HUES6 (cell line): ENCODE data around the gene GOT2.
A peak's percentile ranks its signal among the peaks of the same experiment; 100 is the strongest.
"Not testable (repeated sequence)": the region's sequence is repeated elsewhere in the genome, so short reads cannot be mapped to it uniquely, and the experiment has no call there.

Experiments used
- H3K27ac ChIP-seq: 2 replicates; pipeline ENCODE4 v1.7.0; 2013; ENCODE audit warnings: low read depth, mild to moderate bottlenecking, low read length, inconsistent platforms
- H3K27me3 ChIP-seq: 2 replicates; pipeline ENCODE4 v1.6.1; 2013; ENCODE audit warnings: low read length; ENCODE audit not compliant: control insufficient read depth, insufficient read depth
- H3K36me3 ChIP-seq: 2 replicates; pipeline ENCODE4 v1.6.1; 2013; ENCODE audit warnings: low read length; ENCODE audit not compliant: control insufficient read depth, insufficient read depth
- H3K4me1 ChIP-seq: 2 replicates; pipeline ENCODE4 v1.6.1; 2013; ENCODE audit warnings: low read length; ENCODE audit not compliant: control insufficient read depth, insufficient read depth
- H3K4me3 ChIP-seq: 2 replicates; pipeline ENCODE4 v1.5.1; 2013; ENCODE audit warnings: low read depth, low read length
- H3K9ac ChIP-seq: one replicate; pipeline ENCODE4 v1.6.1; 2013; ENCODE audit warnings: mild to moderate bottlenecking, low read length
- H3K9me3 ChIP-seq: 2 replicates; pipeline ENCODE4 v1.6.1; 2013; ENCODE audit warnings: low read depth, low read length; ENCODE audit not compliant: control insufficient read depth, insufficient read depth

Gene GOT2

DNA sequence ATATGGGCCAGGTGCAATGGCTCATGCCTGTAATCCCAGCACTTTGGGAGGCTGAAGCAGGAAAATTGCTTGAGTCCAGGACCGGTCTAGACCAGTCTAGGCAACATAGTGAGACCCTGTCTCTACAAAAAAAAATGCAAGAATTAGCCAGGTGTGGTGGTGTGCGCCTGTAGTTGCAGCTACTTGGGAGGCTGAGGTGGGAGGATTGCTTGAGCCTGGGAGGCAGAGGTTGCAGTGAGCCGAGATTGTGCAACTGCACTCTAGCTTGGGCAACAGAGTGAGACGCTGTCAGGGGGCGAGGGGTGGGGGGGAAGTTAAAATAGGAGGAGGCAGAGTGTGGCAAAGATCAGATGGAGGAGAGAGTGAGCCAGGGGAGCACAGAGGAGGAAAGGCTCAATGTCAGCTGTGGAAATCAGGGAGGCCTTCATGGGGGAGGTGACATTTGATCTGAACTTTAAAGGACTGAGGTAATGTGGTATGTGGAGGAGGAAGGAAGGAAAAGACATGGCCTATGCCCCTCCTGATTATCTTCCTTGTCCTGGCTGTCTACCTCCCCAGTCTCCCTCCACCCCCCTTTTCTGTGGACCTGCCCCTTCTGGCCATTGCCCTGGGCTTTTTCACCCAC, 4.7 kb upstream of the GOT2 start:
- Histone ChIP-seq H3K36me3 (no peaks in the 10 kb centered on the region), H3K4me1 (no peaks in the 10 kb centered on the region), H3K27me3 (no peaks in the 10 kb centered on the region), H3K27ac (no peak overlapping the region), H3K9me3 (no peaks in the 10 kb centered on the region), H3K4me3 (no peak overlapping the region), H3K9ac (no peak overlapping the region)

GRCh38 chr16:58736341-58736740, 2.2 kb upstream of the GOT2 start:
- H3K4me1 ChIP-seq, H3K36me3 ChIP-seq, H3K9ac ChIP-seq, H3K27me3 ChIP-seq, H3K27ac ChIP-seq, H3K4me3 ChIP-seq, H3K9me3 ChIP-seq: not testable (repeated sequence)

DNA sequence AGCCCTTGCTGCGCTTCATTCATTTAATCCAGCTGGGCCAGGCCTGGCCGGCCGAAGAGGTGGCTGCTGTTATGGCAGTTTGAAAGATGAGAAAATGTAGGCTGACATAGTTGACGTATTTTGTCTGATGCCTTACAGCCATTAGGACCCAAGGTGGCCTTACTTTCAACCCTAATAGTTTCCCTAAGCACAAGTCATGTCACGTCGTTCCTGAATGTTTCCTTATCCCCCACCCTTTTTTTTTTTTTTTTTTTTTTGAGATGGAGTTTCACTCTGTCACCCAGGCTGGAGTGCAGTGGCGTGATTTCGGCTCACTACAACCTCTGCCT, 307 bp upstream of the GOT2 start:
- Histone ChIP-seq H3K27me3 (no peaks in the 10 kb centered on the region), H3K9ac (no peak overlapping the region), H3K4me3 (peak overlapping the region; percentile 88), H3K36me3 (peaks cover 9% of the 10 kb centered on the region), H3K4me1 (peaks cover 9% of the 10 kb centered on the region), H3K27ac (no peak overlapping the region), H3K9me3 (no peaks in the 10 kb centered on the region)

DNA sequence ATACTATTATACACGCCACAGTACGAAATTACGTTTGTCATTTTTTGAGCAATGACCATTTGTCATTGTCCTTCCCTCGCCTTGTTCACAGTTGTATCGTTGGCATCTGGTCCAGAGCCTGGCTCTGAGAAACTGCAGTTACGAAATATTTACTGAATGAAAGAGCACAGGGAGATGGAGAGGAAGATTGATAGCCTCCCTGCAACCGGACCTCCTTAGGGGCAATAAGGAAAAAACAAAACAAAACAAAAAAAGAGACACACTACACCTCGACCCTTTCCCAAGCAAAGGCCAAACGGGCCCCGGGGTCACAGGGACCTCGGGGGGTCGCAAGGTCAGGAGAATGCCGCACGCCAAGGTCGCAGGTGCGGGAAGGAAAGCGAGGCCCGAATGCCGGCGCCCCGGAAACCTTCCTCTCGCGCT, 857 bp downstream of the GOT2 start:
- Histone ChIP-seq H3K4me1 (peaks cover 9% of the 10 kb centered on the region), H3K27ac (peak overlapping the region; percentile 43)

DNA sequence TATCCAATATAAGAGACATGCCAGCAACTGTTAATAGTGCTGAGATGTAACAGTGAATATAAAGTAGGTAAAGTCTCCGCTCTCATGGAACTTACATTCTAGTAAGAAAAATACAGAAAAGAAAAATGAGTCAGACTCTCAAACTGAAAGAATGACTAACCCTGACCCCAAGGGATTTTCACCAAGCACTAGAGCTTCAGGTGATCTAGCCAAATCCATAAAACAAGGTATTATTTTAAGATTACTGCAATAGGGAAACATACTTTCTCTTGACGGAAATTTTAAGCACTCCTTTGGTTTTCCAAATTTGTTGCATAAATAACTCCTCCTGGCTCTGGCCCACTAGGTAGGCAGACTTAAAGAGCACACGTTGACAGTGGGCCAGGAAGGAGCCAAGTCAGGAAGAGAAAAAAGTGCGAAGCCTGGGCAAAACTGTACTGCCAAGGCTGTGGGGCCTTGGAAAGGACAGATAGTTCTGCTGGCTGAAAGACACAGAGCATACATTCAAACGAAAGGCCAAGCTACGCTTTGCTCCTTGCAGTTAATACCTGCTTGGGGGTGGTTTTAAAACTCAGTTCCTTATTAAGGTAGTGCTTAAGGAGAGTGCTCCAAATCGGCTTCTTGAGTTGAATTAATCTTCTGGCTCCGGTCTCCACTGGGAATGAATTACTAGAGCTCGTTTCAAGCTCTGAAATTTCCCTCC, 1.4 kb downstream of the GOT2 start:
- Histone ChIP-seq H3K27ac (no peak overlapping the region), H3K36me3 (peaks cover 9% of the 10 kb centered on the region), H3K9me3 (no peaks in the 10 kb centered on the region)

More for the DNA sequence above, 857 bp downstream of the GOT2 start:
- Histone ChIP-seq H3K27me3 (no peaks in the 10 kb centered on the region), H3K4me3 (peak overlapping the region; percentile 88), H3K36me3 (peaks cover 9% of the 10 kb centered on the region), H3K9me3 (no peaks in the 10 kb centered on the region), H3K9ac (peak overlapping the region; percentile 81)

DNA sequence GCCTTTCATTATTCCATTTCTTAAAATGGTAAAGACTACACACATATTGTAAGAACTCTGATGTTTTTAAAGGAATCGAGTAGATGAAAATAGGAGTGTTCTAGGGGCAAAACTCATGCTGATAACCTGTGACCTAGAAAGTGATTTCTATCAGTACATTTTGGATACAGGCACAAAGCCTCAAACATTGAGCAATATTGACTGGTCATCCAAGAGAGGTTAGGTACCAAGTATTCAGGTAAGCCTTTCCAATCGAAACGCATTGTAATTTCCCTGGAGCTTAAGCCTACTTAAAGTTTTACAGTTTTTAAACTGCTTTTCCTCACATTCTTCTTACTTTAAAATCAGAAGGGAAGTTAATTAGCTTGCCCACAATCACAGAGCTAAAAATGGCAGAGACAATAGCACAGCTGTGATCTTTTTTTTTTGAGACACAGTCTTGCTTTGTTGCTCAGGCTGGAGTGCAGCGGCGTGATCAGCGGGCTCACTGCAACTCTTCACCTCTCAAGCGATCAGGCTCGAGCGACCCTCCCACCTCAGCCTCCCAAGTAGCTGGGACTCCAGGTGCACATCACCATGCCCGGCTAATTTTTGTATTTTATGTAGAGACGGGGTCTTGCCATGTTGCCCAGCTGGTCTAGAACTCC, 3.3 kb downstream of the GOT2 start:
- no peak overlapping the region for H3K27ac ChIP-seq
- peaks cover 9% of the 10 kb centered on the region for H3K36me3 ChIP-seq
- no peaks in the 10 kb centered on the region for H3K27me3 ChIP-seq
- H3K4me3 ChIP-seq = no peak overlapping the region
- no peaks in the 10 kb centered on the region for H3K9me3 ChIP-seq
- peaks cover 9% of the 10 kb centered on the region for H3K4me1 ChIP-seq
- H3K9ac ChIP-seq = no peak overlapping the region

More for the DNA sequence above, 1.4 kb downstream of the GOT2 start:
- H3K4me1 ChIP-seq = peaks cover 9% of the 10 kb centered on the region
- peak overlapping the region; percentile 81 for H3K9ac ChIP-seq
- peak overlapping the region; percentile 88 for H3K4me3 ChIP-seq
- H3K27me3 ChIP-seq = no peaks in the 10 kb centered on the region

- Histone ChIP-seq H3K27me3 (no peaks in the 10 kb centered on the region), H3K27ac (no peak overlapping the region), H3K4me3 (no peak overlapping the region), H3K9ac (no peak overlapping the region), H3K36me3 (peaks cover 19% of the 10 kb centered on the region), H3K9me3 (no peaks in the 10 kb centered on the region), H3K4me1 (peaks cover 7% of the 10 kb centered on the region)
Measured at GRCh38 chr16:58727796-58728568, 6.1 kb downstream of the GOT2 start.

DNA sequence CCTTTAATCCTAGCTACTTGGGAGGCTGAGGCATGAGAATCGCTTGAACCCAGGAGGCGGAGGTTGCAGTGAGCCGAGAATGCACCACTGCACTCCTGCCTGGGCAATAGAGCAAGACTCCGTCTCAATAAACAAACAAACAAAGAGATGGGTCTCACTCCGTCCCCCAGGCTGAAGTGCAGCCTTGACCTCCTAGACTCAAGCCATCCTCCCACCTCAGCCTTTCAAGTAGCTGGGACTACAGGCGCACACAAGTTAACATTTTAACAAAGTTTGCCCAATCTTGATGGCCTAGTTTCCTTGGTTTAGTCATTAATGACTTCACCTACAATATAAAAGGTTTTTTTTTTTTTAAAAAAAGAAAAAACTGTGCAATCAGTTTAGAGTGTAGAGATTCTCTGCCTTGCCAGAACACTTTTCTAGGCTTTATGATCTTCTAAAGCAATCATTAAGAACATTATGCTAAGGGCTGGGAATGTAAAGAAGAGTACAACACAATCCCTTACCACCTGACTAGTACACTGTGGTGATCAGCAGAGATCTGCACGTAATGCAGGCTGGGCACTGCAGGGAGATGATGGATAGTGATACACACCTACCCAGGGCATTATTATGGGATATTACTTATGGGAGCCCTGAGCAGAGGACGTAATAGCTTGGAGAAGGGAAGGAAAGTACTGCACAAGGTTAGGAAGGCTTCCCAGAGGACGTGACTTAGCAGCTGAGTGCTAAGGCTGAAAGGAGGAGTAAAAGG, 6.9 kb downstream of the GOT2 start:
- Histone ChIP-seq H3K27ac (no peak overlapping the region), H3K27me3 (no peaks in the 10 kb centered on the region), H3K9me3 (no peaks in the 10 kb centered on the region), H3K36me3 (peaks cover 26% of the 10 kb centered on the region), H3K4me3 (no peak overlapping the region), H3K9ac (no peak overlapping the region), H3K4me1 (no peaks in the 10 kb centered on the region)

- H3K27ac ChIP-seq = no peak overlapping the region
- H3K4me1 ChIP-seq = no peaks in the 10 kb centered on the region
- H3K27me3 ChIP-seq = no peaks in the 10 kb centered on the region
- H3K9ac ChIP-seq = no peak overlapping the region
- H3K9me3 ChIP-seq = no peaks in the 10 kb centered on the region
- peaks cover 56% of the 10 kb centered on the region for H3K36me3 ChIP-seq
- H3K4me3 ChIP-seq = no peak overlapping the region
Measured at GRCh38 chr16:58723109-58723508, 11.0 kb downstream of the GOT2 start.

DNA sequence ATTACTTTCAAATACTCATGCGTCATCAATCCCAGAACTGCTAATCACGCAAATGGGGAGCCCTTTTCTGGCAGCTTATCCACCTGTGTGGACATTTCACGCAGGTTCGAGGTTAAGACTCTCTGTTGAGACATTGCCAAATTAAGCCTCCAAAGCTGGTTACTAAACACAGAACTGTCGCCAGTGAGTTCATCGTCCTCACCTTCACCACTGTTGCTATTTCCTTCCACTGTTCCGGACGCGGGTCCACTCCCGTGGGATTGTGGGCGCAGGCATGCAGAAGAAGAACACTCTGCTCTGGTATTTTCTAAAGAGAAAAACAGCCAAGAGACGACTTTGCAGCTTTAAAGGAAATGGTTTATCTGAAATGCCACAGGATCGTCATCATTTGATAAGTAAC, 16.1 kb downstream of the GOT2 start:
- Histone ChIP-seq H3K36me3 (peaks cover 89% of the 10 kb centered on the region), H3K27ac (no peak overlapping the region), H3K4me3 (no peak overlapping the region), H3K9me3 (no peaks in the 10 kb centered on the region), H3K4me1 (no peaks in the 10 kb centered on the region), H3K9ac (no peak overlapping the region), H3K27me3 (no peaks in the 10 kb centered on the region)
